PC-3 (cell line): ENCODE results near the gene KIAA1328. TPM values are rescaled to one million over a fixed set of nuclear protein-coding genes. Genes with fewer than 3 reads are reported as not detected.

Experiments
- ATAC-seq: fragments of 200-7000 bp; cut with Tn5 transposase; 2 replicates; pipeline ENCODE4 v1.9.1; 2020; ENCODE audit warnings: mild to moderate bottlenecking, moderate library complexity
- BruUV-seq: library from RNA; stranded (reverse); fragments of 400-500 nt; replicated peaks from 2 replicates; lab custom pipeline; 2021; lab: Mats Ljungman, UMichigan
- CTCF ChIA-PET: fragments of 300-600 bp; sonication (Branson Sonifier 250); formaldehyde crosslinking; loops from one replicate; lab custom pipeline; 2022; ENCODE audit warnings: antibody characterized with exemption; lab: Charles Lee
- POLR2A ChIA-PET: fragments of 300-600 bp; sonication (Branson Sonifier 250); formaldehyde crosslinking; loops from one replicate; lab custom pipeline; 2022; ENCODE audit warnings: antibody characterized with exemption; ENCODE audit not compliant: unreplicated experiment; lab: Charles Lee
- DNase-seq: peaks from one replicate; pipeline ENCODE4 v3.0.0-alpha.2; 2015
- H2AFZ ChIP-seq: fragments of 300-600 bp; sonication (generic); 2 replicates; pipeline ENCODE4 v1.6.0; 2016; ENCODE audit warnings: antibody characterized with exemption, low read length
- H3F3A ChIP-seq: fragments of 300-600 bp; sonication (generic); one replicate; pipeline ENCODE4 v1.6.0; 2017; ENCODE audit warnings: antibody characterized with exemption, low read length, control low read depth, mild to moderate bottlenecking; ENCODE audit not compliant: unreplicated experiment
- H3K27ac ChIP-seq: fragments of 300-600 bp; sonication (generic); 2 replicates; pipeline ENCODE4 v1.5.1; 2016; ENCODE audit warnings: mild to moderate bottlenecking, low read length
- H3K27me3 ChIP-seq: fragments of 300-600 bp; sonication (generic); 2 replicates; pipeline ENCODE4 v1.6.1; 2016; ENCODE audit warnings: low read length, mixed read lengths
- H3K36me3 ChIP-seq: fragments of 300-600 bp; sonication (generic); 2 replicates; pipeline ENCODE4 v1.6.1; 2016; ENCODE audit warnings: low read depth, mixed run types, low read length, mixed read lengths
- H3K4me1 ChIP-seq: fragments of 300-600 bp; sonication (generic); 2 replicates; pipeline ENCODE4 v1.5.1; 2016; ENCODE audit warnings: low read length; ENCODE audit not compliant: insufficient read depth
- H3K4me2 ChIP-seq: fragments of 300-600 bp; sonication (generic); 2 replicates; pipeline ENCODE4 v1.6.0; 2016; ENCODE audit warnings: low read length
- H3K4me3 ChIP-seq: fragments of 300-600 bp; sonication (generic); 2 replicates; pipeline ENCODE4 v1.5.1; 2016; ENCODE audit warnings: mild to moderate bottlenecking, low read length, mixed read lengths
- H3K79me2 ChIP-seq: fragments of 300-600 bp; sonication (generic); 2 replicates; pipeline ENCODE4 v1.6.1; 2017; ENCODE audit warnings: low read length, mixed read lengths
- H3K9ac ChIP-seq: fragments of 300-600 bp; sonication (generic); 2 replicates; pipeline ENCODE4 v1.6.0; 2016; ENCODE audit warnings: mild to moderate bottlenecking, low read length
- H3K9me2 ChIP-seq: fragments of 300-600 bp; sonication (generic); replicated peaks from 2 replicates; pipeline ENCODE4 v1.6.1; 2016; ENCODE audit warnings: mixed run types, low read length, mixed read lengths
- H3K9me3 ChIP-seq: fragments of 300-600 bp; sonication (generic); 2 replicates; pipeline ENCODE4 v1.6.1; 2016; ENCODE audit warnings: low read length, mixed read lengths
- H4K20me1 ChIP-seq: fragments of 300-600 bp; sonication (generic); 2 replicates; pipeline ENCODE4 v1.6.1; 2016; ENCODE audit warnings: low read length, mixed read lengths
- CTCF ChIP-seq: fragments of 300-600 bp; sonication (generic); conservative IDR thresholded peaks from 2 replicates; pipeline ENCODE4 v1.5.1; 2017; ENCODE audit warnings: antibody characterized with exemption, low read depth, mild to moderate bottlenecking, low read length
- EZH2 ChIP-seq: fragments of 300-600 bp; sonication (generic); IDR thresholded peaks from one replicate; pipeline ENCODE4 v1.6.1; 2017; ENCODE audit warnings: antibody characterized with exemption, mild to moderate bottlenecking, low read length; ENCODE audit not compliant: unreplicated experiment
- EZH2phosphoT487 ChIP-seq: fragments of 300-600 bp; sonication (generic); IDR thresholded peaks from 2 replicates; pipeline ENCODE4 v1.6.1; 2018; ENCODE audit warnings: mild to moderate bottlenecking, antibody characterized with exemption, low read length, borderline replicate concordance
- intact Hi-C: fragments of 100-400 bp; cut with micrococcal nuclease; formaldehyde crosslinking; loops from 2 replicates; pipeline ENCODE4 v1.9.0; 2023
- total RNA-seq: library from RNA; depleted of rRNA; stranded (reverse); fragments of >200 nt; gene quantifications from 2 replicates; pipeline ENCODE4 v1.2.3, GENCODE V29; 2014

KIAA1328 gene
- total RNA-seq, 1 experiment from 2014 or later, result 4.4 TPM

- intact Hi-C loops, result loop anchor here (10.0 kb wide), 1 partner anchor 55 kb away; no protein-coding TSS in a partner anchor
- no peaks in the 10 kb centered on the region for H3K9me3 ChIP-seq
- ChIA-PET CTCF (no interaction called here), POLR2A (no interaction called here)
- H3K27me3 ChIP-seq, result no peaks in the 10 kb centered on the region
- no peak for ATAC-seq
- no TSS peak for BruUV-seq
- H3K4me3 ChIP-seq, result no peak overlapping the region
- no peak overlapping the region for H3K4me2 ChIP-seq
- no peaks in the 10 kb centered on the region for H3K9me2 ChIP-seq
- no peak for DNase-seq
- no peaks in the 10 kb centered on the region for H3K79me2 ChIP-seq
- H3K36me3 ChIP-seq, result no peaks in the 10 kb centered on the region
- no peak overlapping the region for H3K27ac ChIP-seq
- H2AFZ ChIP-seq, result no peak overlapping the region
- TF ChIP-seq EZH2phosphoT487 (no peak), EZH2 (no peak), CTCF (no peak)
- H3K9ac ChIP-seq, result no peak overlapping the region
- no peaks in the 10 kb centered on the region for H3F3A ChIP-seq
- no peaks in the 10 kb centered on the region for H4K20me1 ChIP-seq
- no peaks in the 10 kb centered on the region for H3K4me1 ChIP-seq
Measured at GRCh38 chr18:36889321-36889720, 60.4 kb downstream of the KIAA1328 start.

DNA sequence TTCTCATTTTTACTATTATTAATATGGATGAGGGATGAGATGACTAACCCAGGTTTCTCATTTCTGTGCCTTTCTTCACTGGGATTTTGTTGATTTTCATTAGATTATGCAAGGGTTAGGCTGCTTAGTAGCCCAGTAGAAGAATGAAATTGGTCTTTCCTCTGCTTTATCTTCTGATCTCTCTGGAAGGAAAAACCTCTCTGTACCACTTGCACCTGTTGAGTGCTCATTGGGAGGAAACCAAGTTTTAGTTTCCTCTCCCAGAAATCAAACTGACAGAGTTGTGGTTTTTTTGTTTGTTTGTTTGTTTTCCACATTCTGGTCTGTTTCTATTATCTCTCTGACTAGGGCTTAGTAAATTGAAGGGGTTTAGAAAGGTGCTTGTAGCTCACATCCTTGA is 60.8 kb downstream of the KIAA1328 start:
- POLR2A ChIA-PET, result no interaction called here
- Histone ChIP-seq H3K27ac (no peak overlapping the region), H4K20me1 (no peaks in the 10 kb centered on the region), H3K36me3 (no peaks in the 10 kb centered on the region), H3K4me1 (no peaks in the 10 kb centered on the region), H3K9ac (no peak overlapping the region), H3F3A (no peaks in the 10 kb centered on the region), H3K4me3 (no peak overlapping the region), H3K9me2 (no peaks in the 10 kb centered on the region), H3K4me2 (no peak overlapping the region), H3K9me3 (no peaks in the 10 kb centered on the region), H3K79me2 (no peaks in the 10 kb centered on the region), H2AFZ (no peak overlapping the region), H3K27me3 (no peaks in the 10 kb centered on the region)
- CTCF ChIA-PET, result no interaction called here
- DNase-seq (no peak), ATAC-seq (no peak)
- intact Hi-C loops, result loop anchor here (10.0 kb wide), 1 partner anchor 55 kb away; no protein-coding TSS in a partner anchor
- no TSS peak for BruUV-seq
- TF ChIP-seq CTCF (no peak), EZH2 (no peak), EZH2phosphoT487 (no peak)

DNA sequence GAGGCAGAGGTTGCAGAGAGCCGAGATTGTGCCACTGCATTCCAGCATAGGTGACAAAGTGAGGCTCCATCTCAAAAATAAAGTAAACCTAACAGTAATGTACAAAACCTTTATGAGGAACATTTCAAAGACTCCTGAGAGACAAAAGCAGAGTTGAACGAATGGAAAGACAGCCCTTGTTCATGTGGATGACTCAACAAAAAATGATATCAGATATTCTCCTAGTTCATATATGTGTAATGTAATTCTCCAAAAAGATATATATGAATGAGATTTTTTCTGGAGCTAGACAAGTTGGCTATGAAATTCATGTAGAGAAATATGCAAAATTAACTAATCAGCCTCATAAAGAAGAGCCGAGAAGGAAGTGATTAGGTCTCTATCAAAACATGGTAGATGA is 61.7 kb downstream of the KIAA1328 start:
- Histone ChIP-seq H3K9me2 (no peaks in the 10 kb centered on the region), H3K9me3 (no peaks in the 10 kb centered on the region), H2AFZ (no peak overlapping the region), H3K9ac (no peak overlapping the region), H3K4me2 (no peak overlapping the region), H3K79me2 (no peaks in the 10 kb centered on the region), H3K36me3 (no peaks in the 10 kb centered on the region), H3K27me3 (no peaks in the 10 kb centered on the region), H3F3A (no peaks in the 10 kb centered on the region), H3K4me1 (no peaks in the 10 kb centered on the region), H3K27ac (no peak overlapping the region), H4K20me1 (no peaks in the 10 kb centered on the region), H3K4me3 (no peak overlapping the region)
- no peak for TF ChIP-seq CTCF
- no peak for TF ChIP-seq EZH2
- no TSS peak for BruUV-seq
- intact Hi-C loops, result no loop called here
- ChIA-PET POLR2A (no interaction called here), CTCF (no interaction called here)
- ATAC-seq, result no peak
- no peak for DNase-seq
